ENCODE data around the gene ZSWIM3.
"Not testable (repeated sequence)": the region's sequence is repeated elsewhere in the genome, so short reads cannot be mapped to it uniquely, and the experiment has no call there.

Gene ZSWIM3

DNA sequence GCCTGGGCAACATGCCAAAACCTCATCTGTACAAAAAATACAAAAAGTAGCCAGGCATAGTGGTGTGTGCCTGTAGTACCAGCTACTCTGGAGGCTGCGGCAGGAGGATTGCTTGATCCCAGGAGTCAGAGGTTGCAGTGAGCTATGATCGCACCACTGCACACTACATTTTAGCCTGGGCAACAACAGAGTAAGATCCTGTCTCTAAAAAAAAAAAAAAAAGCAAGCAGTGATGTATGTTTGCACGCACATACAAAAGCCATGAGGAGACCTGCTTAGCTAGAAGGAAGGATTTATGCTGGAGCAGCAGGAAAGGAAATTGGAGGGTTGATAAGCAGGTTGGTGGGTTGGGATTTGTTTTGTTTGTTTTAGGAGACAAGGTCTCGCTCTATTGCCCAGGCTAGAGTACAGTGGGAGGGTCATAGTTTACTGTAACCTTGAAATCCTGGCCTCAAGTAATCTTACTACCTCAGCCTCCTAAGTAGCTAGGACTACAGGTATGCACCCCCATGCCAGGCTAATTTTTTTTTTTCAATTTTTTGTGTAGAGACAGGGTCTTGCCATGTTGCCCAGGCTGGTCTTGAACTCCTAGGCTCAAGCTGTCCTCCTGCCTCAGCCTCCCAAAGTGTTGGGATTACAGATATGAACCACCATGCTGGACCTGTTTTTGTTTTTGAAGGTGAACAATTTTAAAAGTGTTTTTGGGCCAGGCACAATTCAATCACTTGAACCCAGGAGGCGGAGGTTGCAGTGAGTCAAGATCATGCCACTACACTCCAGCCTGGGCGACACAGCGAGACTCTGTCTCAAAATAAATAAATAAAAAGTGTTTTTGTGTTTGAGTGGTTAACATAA is 4.0 kb downstream of the ZSWIM3 start:
- peak; percentile 58 for DNase-seq

- DNase-seq = no peak
These were observed 6.4 kb downstream of the ZSWIM3 start for GRCh38 chr20:45863543-45864470.

- no peak for DNase-seq
These were observed 9.0 kb downstream of the ZSWIM3 start for GRCh38 chr20:45866454-45866853.

GRCh38 chr20:45867136-45867818 is 9.9 kb downstream of the ZSWIM3 start:
- no peak for DNase-seq

DNA sequence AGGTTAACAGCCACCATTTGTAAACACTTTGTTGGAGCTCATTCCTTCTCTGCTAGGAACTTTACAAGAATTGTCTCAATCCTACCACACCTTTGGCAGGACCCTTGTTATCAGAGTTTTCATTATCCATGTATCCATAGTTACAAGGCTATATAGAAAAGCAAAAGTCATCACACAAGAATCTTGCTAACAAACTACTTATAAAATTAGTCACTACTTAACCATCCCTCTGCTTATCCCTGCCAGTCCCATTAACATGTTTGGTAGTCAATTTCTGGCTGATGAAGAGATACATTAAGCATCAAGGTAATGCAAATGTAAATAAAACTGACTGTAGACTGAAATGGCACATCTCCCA is 10.4 kb downstream of the ZSWIM3 start:
- no peak for DNase-seq

DNA sequence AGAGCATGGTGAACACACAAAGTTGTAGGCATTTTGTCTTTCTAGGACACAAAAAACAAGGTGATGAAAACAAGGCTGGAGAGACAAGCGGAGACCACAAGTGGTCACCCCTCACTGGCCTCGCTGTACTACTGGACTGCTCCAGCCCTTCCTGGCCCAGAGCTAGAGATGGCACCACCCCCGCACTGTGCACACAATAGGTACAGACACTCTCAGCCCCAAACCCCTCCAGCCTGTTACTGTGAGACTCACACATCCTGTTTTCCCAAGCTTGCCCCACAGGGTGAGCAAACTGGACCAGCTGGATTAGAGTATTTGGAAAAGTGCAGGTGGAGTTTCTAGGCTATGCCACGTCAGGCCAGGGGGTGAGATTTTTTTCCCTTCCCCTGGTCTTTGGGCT is 15.2 kb downstream of the ZSWIM3 start:
- no peak for DNase-seq

- no peak for DNase-seq
These were observed 16.1 kb downstream of the ZSWIM3 start for GRCh38 chr20:45873409-45874103.

DNA sequence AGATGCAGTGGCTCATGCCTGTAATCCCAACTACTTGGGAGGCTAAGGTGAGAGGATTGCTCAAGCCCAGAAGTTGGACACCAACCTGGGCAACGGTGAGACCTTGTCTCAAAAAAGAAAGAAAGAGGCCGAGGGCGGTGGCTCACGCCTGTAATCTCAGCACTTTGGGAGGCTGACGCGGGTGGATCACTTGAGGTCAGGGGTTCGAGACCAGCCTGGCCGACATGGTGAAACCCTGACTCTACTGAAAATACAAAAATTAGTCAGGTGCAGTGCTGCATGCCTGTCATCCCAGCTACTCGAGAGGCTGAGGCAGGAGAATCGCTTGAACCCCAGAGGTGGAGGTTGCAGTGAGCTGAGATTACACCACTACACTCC is 16.7 kb downstream of the ZSWIM3 start:
- not testable (repeated sequence) for DNase-seq

DNA sequence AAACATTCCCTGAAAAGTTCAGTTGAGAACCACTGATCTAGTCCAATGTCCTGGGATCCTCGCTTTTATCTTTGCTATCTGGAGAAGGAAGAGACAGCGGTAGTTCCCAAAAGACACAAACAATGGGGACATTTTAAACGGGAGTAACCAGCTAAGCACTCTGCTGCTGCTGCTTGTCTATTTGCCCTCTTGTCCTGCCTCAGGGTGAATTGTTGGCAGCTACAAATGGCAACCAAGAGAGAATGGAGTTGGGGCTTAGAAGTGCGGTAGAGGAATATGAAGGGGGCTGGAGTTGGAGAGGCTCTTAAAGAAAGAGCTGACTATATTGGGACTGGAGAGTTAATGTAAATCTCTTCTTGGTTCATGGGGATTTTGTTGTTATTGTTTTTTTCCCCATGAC is 17.2 kb downstream of the ZSWIM3 start:
- no peak for DNase-seq

GRCh38 chr20:45878076-45878761 is 20.8 kb downstream of the ZSWIM3 start:
- no peak for DNase-seq

DNA sequence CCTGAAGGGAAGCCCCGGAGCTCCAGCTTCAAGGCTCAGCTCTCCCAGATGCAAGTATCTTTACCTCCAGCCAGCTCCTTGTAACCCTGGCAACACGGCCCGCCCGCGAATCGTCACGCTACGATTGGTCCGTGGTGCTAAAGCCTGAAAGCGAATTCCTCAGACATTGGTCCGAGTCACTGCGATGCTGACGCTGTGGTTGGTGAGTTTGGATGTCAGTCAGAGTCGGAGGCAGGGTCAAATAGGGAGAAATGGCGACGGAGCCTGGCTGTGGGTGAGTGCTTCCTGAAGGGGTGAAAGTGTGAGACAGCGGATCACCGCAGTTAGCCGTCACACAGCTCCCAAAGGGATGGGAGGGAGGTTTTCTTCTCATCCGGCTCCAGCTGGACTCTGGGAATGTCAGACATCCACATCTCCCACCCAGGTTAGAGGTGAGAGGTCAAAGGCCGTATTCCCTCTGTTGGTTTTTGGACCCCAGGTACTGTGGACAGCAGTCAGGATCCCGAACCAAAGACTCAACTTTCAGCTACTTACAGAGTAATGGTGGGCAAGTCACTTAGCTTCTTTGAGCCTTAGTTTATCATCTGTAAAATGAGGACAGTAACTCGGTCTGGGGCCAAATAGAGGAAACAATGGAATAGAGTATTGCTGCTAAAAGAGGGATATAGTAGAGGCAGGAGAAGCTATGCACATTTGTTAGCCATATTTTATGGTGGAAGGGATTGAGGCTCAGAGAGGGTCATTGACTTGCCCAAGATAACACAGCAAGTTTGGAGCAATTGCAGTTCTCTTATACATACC is 23.8 kb downstream of the ZSWIM3 start, which contains the start of gene ZSWIM1:
Gene ZSWIM1, plus strand, starts transcription at position 240 of the 801 bp plus-strand sequence. CDS start 1,366 bp downstream, outside the sequence.
- DNase-seq = peak; percentile 96

- DNase-seq = no peak
These were observed 25.2 kb downstream of the ZSWIM3 start for GRCh38 chr20:45882469-45883099.

DNA sequence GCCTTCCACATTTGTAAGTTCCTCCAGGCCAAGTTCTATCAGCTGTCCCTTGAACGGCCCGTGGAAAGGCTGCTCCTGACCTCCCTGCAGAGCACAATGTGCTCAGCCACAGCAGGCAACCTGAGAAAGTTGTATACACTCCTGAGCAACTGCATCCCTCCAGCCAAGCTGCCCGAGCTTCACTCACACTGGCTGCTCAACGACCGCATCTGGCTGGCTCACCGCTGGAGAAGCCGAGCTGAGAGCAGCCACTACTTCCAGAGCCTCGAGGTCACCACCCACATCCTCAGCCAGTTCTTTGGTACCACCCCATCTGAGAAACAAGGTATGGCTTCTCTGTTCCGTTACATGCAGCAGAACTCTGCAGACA is 25.7 kb downstream of the ZSWIM3 start:
- DNase-seq = no peak

DNA sequence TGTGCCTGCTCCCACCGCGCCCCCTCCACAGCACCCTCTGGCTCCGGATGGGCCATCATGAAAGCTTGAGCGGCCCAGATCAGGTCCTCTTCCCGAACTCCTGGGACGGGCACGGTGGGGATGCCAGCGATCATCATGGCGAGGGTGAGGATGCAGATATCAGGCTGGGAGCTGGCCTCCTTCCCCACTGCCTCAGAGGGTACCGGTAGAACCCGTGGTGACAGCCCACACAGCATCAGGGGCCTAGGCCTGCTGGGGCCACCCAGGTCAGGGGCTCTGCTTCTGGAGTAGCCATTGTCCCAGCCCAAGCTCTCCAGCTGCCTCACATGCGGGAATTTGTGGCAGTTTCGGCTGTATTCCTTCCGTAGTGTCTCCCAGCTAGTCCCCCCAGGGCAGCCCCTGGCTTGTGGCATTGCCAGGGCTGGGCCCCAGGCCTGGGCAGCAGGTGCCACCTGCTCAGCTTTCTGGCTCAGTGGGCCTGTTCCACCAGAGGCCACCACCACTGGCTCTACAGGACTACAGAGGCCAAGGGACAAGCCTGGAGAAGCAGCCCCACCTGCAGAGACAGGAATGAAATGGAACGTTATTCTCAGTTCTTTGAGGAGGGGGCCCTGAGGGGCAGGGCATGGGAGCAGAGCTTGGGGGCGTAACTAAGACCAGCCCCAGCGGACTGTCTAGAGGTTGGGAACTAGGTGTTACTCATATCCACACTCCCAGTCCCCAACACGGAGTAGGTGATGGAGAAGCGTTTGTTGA is 29.4 kb downstream of the ZSWIM3 start:
- DNase-seq = no peak

- DNase-seq = no peak
These were observed 29.9 kb downstream of the ZSWIM3 start, which contains the start of gene SPATA25 for GRCh38 chr20:45887346-45887715. Gene SPATA25 (minus strand): TSS chr20:45887622. CDS start chr20:45887590, 32 bp downstream.

DNA sequence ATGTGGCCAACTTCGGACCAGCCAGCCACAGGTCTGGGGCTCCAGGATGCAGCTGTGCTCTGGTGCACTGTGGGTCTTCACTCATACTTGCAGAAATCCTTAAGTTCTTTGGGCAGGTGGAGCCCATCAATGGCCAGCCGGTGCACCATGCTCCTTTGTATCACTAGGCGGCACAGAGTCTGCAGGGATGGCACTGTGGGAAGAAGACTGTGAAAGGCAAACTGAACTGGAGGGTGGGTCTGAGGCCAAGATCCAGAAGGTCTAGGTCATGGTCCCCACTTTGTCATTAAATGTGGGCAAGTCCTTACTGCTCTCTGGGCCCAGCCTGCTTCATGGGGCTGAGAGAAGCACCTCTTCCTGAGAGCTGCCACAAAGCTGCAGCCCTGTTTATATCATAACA is 31.3 kb downstream of the ZSWIM3 start:
- no peak for DNase-seq

DNA sequence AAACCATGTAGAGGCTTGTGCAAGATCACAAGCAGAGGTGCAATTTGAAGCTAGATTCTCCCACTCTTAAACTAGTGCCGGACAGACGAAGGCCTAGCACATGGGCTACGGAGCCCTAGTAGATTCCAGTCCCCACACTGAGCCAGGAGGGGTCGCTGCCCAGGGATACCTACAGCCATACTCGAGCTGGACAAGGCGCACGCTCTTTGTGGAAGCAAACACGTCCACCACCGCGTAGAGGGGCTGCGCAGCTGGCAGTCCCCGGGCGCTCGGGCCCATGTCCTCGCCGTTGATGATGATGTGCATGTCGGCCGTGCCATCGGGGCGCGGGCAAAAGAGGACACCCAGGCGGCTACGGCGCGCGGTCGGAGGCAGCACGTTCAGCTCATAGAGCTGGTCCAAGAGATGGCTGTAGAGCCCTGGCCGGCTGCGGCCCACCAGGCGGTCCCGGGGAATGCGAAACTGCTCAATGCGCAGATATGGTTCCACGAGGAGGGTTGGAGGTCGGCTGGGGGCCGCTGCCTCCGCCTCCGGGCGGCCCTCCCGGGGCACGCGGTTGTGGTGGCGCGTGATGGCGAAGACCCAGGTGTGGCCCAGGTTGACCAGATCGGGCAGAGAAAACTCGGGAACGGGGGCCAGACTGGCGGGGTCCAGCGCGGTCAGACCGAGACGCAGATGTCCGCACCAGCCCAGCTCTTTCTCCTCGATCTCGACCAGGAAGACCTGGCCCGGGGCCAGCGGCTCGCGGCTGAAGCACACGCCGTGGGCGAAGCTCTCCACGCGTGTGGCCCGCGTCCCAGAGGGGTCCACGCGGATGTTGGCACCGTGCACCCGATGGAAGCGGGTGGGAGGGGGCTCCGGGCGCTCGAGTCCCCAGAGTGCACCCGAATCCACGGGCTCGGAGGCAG is 32.9 kb downstream of the ZSWIM3 start:
- DNase-seq = peak; percentile 73

Data from NCI-H69 (cell line).